Keratinocyte (primary cell): ENCODE results near the gene BDKRB2.

Source experiments
- EZH2 ChIP-seq: IDR thresholded peaks from one replicate; pipeline ENCODE4 v1.6.1; 2012; ENCODE audit warnings: inconsistent platforms, mild to moderate bottlenecking, low read length, moderate library complexity
- TF ChIP-seq, protein P1 (sequence below), 3 experiments: IDR thresholded peaks in 1 of 3; conservative IDR thresholded peaks in 1 of 3; optimal IDR thresholded peaks in 1 of 3; 2 replicates in 2 of 3; 3 replicates in 1 of 3; pipeline versions ENCODE3 to v1.5.1; 2011; ENCODE audit warnings: low read length in 3 of 3, mild to moderate bottlenecking in 3 of 3, moderate library complexity in 2 of 3, control low read depth in 1 of 3, inconsistent platforms in 1 of 3; ENCODE audit not compliant: insufficient read depth in 2 of 3; ENCODE audit errors: extremely low read depth in 1 of 3

DNA sequence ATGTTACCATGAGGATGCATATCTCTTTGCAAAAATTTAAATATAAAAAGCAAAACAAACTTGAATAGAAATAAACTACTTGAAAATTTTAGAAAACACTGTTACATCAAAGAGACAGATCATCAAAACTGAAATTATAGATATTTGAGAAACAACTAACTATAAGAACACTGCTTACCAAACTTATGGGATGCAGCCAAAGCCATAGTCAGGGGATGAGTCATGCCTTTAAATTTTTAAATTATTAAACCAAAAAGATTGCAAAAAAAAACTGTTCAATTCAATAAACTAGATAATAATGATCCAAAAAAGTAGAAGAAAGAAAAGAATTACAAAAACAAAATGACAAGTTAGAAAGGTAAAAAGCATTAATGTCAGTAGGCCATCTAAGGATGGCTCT lies 7.5 kb downstream of the BDKRB2 start:
- TF ChIP-seq EZH2: no peak
- TF ChIP-seq, protein P1, sequence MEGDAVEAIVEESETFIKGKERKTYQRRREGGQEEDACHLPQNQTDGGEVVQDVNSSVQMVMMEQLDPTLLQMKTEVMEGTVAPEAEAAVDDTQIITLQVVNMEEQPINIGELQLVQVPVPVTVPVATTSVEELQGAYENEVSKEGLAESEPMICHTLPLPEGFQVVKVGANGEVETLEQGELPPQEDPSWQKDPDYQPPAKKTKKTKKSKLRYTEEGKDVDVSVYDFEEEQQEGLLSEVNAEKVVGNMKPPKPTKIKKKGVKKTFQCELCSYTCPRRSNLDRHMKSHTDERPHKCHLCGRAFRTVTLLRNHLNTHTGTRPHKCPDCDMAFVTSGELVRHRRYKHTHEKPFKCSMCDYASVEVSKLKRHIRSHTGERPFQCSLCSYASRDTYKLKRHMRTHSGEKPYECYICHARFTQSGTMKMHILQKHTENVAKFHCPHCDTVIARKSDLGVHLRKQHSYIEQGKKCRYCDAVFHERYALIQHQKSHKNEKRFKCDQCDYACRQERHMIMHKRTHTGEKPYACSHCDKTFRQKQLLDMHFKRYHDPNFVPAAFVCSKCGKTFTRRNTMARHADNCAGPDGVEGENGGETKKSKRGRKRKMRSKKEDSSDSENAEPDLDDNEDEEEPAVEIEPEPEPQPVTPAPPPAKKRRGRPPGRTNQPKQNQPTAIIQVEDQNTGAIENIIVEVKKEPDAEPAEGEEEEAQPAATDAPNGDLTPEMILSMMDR (optimal IDR thresholded peaks at IDR 0.05 in 1 of 3, IDR thresholded peaks at IDR 0.05 in 1 of 3, conservative IDR thresholded peaks at IDR 0.05 in 1 of 3; ENCODE audit: extremely low read depth in 1 of 3, insufficient read depth in 2 of 3, low read length in 3 of 3): no peak
